Measurements from ENCODE around the gene RFTN2. TPM values are rescaled to one million over a fixed set of nuclear protein-coding genes. Genes with fewer than 3 reads are reported as not detected.

The RFTN2 gene
- total and polyA plus RNA-seq, 2 experiments from 2014 or later: 0.42 to 2.1 TPM

- TF ChIP-seq, protein P1, sequence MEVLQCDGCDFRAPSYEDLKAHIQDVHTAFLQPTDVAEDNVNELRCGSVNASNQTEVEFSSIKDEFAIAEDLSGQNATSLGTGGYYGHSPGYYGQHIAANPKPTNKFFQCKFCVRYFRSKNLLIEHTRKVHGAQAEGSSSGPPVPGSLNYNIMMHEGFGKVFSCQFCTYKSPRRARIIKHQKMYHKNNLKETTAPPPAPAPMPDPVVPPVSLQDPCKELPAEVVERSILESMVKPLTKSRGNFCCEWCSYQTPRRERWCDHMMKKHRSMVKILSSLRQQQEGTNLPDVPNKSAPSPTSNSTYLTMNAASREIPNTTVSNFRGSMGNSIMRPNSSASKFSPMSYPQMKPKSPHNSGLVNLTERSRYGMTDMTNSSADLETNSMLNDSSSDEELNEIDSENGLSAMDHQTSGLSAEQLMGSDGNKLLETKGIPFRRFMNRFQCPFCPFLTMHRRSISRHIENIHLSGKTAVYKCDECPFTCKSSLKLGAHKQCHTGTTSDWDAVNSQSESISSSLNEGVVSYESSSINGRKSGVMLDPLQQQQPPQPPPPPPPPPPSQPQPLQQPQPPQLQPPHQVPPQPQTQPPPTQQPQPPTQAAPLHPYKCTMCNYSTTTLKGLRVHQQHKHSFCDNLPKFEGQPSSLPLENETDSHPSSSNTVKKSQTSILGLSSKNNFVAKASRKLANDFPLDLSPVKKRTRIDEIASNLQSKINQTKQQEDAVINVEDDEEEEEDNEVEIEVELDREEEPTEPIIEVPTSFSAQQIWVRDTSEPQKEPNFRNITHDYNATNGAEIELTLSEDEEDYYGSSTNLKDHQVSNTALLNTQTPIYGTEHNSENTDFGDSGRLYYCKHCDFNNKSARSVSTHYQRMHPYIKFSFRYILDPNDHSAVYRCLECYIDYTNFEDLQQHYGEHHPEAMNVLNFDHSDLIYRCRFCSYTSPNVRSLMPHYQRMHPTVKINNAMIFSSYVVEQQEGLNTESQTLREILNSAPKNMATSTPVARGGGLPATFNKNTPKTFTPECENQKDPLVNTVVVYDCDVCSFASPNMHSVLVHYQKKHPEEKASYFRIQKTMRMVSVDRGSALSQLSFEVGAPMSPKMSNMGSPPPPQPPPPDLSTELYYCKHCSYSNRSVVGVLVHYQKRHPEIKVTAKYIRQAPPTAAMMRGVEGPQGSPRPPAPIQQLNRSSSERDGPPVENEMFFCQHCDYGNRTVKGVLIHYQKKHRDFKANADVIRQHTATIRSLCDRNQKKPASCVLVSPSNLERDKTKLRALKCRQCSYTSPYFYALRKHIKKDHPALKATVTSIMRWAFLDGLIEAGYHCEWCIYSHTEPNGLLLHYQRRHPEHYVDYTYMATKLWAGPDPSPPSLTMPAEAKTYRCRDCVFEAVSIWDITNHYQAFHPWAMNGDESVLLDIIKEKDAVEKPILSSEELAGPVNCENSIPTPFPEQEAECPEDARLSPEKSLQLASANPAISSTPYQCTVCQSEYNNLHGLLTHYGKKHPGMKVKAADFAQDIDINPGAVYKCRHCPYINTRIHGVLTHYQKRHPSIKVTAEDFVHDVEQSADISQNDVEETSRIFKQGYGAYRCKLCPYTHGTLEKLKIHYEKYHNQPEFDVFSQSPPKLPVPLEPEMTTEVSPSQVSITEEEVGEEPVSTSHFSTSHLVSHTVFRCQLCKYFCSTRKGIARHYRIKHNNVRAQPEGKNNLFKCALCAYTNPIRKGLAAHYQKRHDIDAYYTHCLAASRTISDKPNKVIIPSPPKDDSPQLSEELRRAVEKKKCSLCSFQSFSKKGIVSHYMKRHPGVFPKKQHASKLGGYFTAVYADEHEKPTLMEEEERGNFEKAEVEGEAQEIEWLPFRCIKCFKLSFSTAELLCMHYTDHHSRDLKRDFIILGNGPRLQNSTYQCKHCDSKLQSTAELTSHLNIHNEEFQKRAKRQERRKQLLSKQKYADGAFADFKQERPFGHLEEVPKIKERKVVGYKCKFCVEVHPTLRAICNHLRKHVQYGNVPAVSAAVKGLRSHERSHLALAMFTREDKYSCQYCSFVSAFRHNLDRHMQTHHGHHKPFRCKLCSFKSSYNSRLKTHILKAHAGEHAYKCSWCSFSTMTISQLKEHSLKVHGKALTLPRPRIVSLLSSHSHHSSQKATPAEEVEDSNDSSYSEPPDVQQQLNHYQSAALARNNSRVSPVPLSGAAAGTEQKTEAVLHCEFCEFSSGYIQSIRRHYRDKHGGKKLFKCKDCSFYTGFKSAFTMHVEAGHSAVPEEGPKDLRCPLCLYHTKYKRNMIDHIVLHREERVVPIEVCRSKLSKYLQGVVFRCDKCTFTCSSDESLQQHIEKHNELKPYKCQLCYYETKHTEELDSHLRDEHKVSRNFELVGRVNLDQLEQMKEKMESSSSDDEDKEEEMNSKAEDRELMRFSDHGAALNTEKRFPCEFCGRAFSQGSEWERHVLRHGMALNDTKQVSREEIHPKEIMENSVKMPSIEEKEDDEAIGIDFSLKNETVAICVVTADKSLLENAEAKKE (CRISPR knock-in tag; IDR thresholded peaks at IDR 0.05): no peak
- TF ChIP-seq EZH2phosphoT487 (IDR thresholded peaks at IDR 0.05; ENCODE audit: unreplicated experiment) (no peak), JUNB (IDR thresholded peaks at IDR 0.05; ENCODE audit: unreplicated experiment) (no peak), CREB1 (CRISPR knock-in tag; IDR thresholded peaks at IDR 0.05; ENCODE audit: low read depth) (no peak), NANOG (IDR thresholded peaks at IDR 0.05; ENCODE audit: borderline replicate concordance) (no peak), CTCF (conservative IDR thresholded peaks at IDR 0.05; ENCODE audit: low read depth in 2 of 2) (no peak), POLR2AphosphoS5 (IDR thresholded peaks at IDR 0.05; ENCODE audit: low read depth) (no peak), ZNF331 (CRISPR knock-in tag; IDR thresholded peaks at IDR 0.05; ENCODE audit: low read depth) (no peak)
- TF ChIP-seq, protein P2, sequence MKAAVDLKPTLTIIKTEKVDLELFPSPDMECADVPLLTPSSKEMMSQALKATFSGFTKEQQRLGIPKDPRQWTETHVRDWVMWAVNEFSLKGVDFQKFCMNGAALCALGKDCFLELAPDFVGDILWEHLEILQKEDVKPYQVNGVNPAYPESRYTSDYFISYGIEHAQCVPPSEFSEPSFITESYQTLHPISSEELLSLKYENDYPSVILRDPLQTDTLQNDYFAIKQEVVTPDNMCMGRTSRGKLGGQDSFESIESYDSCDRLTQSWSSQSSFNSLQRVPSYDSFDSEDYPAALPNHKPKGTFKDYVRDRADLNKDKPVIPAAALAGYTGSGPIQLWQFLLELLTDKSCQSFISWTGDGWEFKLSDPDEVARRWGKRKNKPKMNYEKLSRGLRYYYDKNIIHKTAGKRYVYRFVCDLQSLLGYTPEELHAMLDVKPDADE (IDR thresholded peaks at IDR 0.05): no peak
Observed at GRCh38 chr2:197597166-197597565, 78.2 kb downstream of the RFTN2 start (continued).

Data from GM23338 (cell line).